Type B pancreatic cell (in vitro differentiated cells): ENCODE measurements around the gene CSNK1G2. TPM values are rescaled to one million over a fixed set of nuclear protein-coding genes. Genes with fewer than 3 reads are reported as not detected.

Source experiments
- DNase-seq: peaks from one replicate; pipeline ENCODE4 v3.0.0; 2021; ENCODE audit warnings: mixed read lengths; ENCODE audit not compliant: unreplicated experiment; ENCODE audit errors: extremely low spot score
- H3K27ac Mint-ChIP-seq: 2 replicates; pipeline ENCODE4 v1.8.0; 2021; ENCODE audit warnings: mild to moderate bottlenecking, mixed read lengths
- H3K27me3 Mint-ChIP-seq: 2 replicates; pipeline ENCODE4 v1.8.0; 2021; ENCODE audit warnings: mixed read lengths
- H3K36me3 Mint-ChIP-seq: 2 replicates; pipeline ENCODE4 v1.8.0; 2021; ENCODE audit warnings: mixed read lengths
- H3K4me1 Mint-ChIP-seq: one replicate; pipeline ENCODE4 v1.8.0; 2021; ENCODE audit warnings: mixed read lengths; ENCODE audit not compliant: unreplicated experiment
- H3K4me3 Mint-ChIP-seq: 2 replicates; pipeline ENCODE4 v1.8.0; 2021; ENCODE audit warnings: mild to moderate bottlenecking, mixed read lengths
- H3K9me3 Mint-ChIP-seq: 2 replicates; pipeline ENCODE4 v1.8.0; 2021; ENCODE audit warnings: mixed read lengths
- CTCF ChIP-seq: fragments of 200-600 bp; sonication (generic); conservative IDR thresholded peaks from 2 replicates; pipeline ENCODE4 v1.5.0; 2021; ENCODE audit warnings: antibody characterized with exemption, mild to moderate bottlenecking
- total RNA-seq: library from RNA; stranded (reverse); gene quantifications from 2 replicates; pipeline ENCODE4 v1.2.1, GENCODE V29; 2021; ENCODE audit warnings: low replicate concordance

Gene CSNK1G2
- total RNA-seq, 1 donor from 2014 or later, result 71.6 TPM

- Mint-ChIP-seq H3K9me3 (no peaks in the 10 kb centered on the region), H3K27ac (peak overlapping the region; percentile 97), H3K36me3 (peaks cover 4% of the 10 kb centered on the region), H3K27me3 (no peaks in the 10 kb centered on the region), H3K4me3 (peak overlapping the region; percentile 83), H3K4me1 (peaks cover 12% of the 10 kb centered on the region)
- DNase-seq, result no peak
- no peak for TF ChIP-seq CTCF
Measured at GRCh38 chr19:1904860-1905109, 36.2 kb upstream of the CSNK1G2 start.

- no peak for TF ChIP-seq CTCF
- peaks cover 15% of the 10 kb centered on the region for H3K4me1 Mint-ChIP-seq
- H3K27ac Mint-ChIP-seq, result peak within 1 kb of the TSS; percentile 97
- DNase-seq, result peak; percentile 99
- H3K9me3 Mint-ChIP-seq, result no peaks in the 10 kb centered on the region
- peak within 1 kb of the TSS; percentile 94 for H3K4me3 Mint-ChIP-seq
- H3K36me3 Mint-ChIP-seq, result peaks cover 6% of the 10 kb centered on the region
- H3K27me3 Mint-ChIP-seq, result no peaks in the 10 kb centered on the region
Measured at GRCh38 chr19:1905110-1905862, 35.7 kb upstream of the CSNK1G2 start, which contains the start of the genes ADAT3 and SCAMP4. Gene ADAT3, plus strand, starts transcription at chr19:1905399. Its CDS starts 6,649 bp downstream, at chr19:1912048. Gene SCAMP4, plus strand, starts transcription at chr19:1905399. Its CDS starts 9,621 bp downstream, at chr19:1915020.

- H3K27ac Mint-ChIP-seq, result peak overlapping the region; percentile 97
- no peaks in the 10 kb centered on the region for H3K27me3 Mint-ChIP-seq
- H3K36me3 Mint-ChIP-seq, result peaks cover 7% of the 10 kb centered on the region
- H3K4me3 Mint-ChIP-seq, result peak overlapping the region; percentile 94
- DNase-seq, result no peak
- H3K9me3 Mint-ChIP-seq, result no peaks in the 10 kb centered on the region
- no peak for TF ChIP-seq CTCF
- peaks cover 17% of the 10 kb centered on the region for H3K4me1 Mint-ChIP-seq
Measured at GRCh38 chr19:1905863-1906375, 35.1 kb upstream of the CSNK1G2 start.

- Mint-ChIP-seq H3K9me3 (no peaks in the 10 kb centered on the region), H3K36me3 (peaks cover 7% of the 10 kb centered on the region), H3K4me3 (peak overlapping the region; percentile 71), H3K27ac (peak overlapping the region; percentile 79), H3K27me3 (no peaks in the 10 kb centered on the region), H3K4me1 (peaks cover 17% of the 10 kb centered on the region)
- no peak for TF ChIP-seq CTCF
- DNase-seq, result no peak
Measured at GRCh38 chr19:1906985-1907562, 33.9 kb upstream of the CSNK1G2 start.

- Mint-ChIP-seq H3K36me3 (peaks cover 7% of the 10 kb centered on the region), H3K9me3 (no peaks in the 10 kb centered on the region), H3K27me3 (no peaks in the 10 kb centered on the region), H3K4me1 (peaks cover 17% of the 10 kb centered on the region), H3K27ac (peak overlapping the region; percentile 79), H3K4me3 (peak overlapping the region; percentile 71)
- no peak for TF ChIP-seq CTCF
- DNase-seq, result no peak
Measured at GRCh38 chr19:1907563-1908363, 33.2 kb upstream of the CSNK1G2 start.
